Lower lobe of right lung (tissue), 2 donors: ENCODE results near the gene KIF3A. TPM values are rescaled to one million over a fixed set of nuclear protein-coding genes. Genes with fewer than 3 reads are reported as not detected.

ENCODE experiments used
- ATAC-seq, 2 donors: fragments of 200-7000 bp; cut with Tn5 transposase; one replicate each; pipeline ENCODE4 v1.9.1; 2020 to 2022; ENCODE audit warnings: mild to moderate bottlenecking in 2 of 2, moderate library complexity in 2 of 2
- DNase-seq: peaks from one replicate; pipeline ENCODE4 v3.0.0-alpha.2; 2020
- H3K27ac ChIP-seq: fragments of 200-600 bp; one replicate; pipeline ENCODE4 v1.8.0; 2022
- H3K27me3 ChIP-seq: fragments of 200-600 bp; one replicate; pipeline ENCODE4 v1.8.0; 2022; ENCODE audit warnings: low read depth
- H3K36me3 ChIP-seq: fragments of 200-600 bp; one replicate; pipeline ENCODE4 v1.8.0; 2022; ENCODE audit warnings: mild to moderate bottlenecking
- H3K4me1 ChIP-seq: fragments of 200-600 bp; one replicate; pipeline ENCODE4 v1.8.0; 2022
- H3K4me3 ChIP-seq: fragments of 200-600 bp; one replicate; pipeline ENCODE4 v1.8.0; 2022; ENCODE audit warnings: mild to moderate bottlenecking
- H3K9me3 ChIP-seq: fragments of 200-600 bp; one replicate; pipeline ENCODE4 v1.8.0; 2022
- intact Hi-C: fragments of 100-400 bp; cut with DNase I; formaldehyde crosslinking; loops from one replicate; pipeline ENCODE4 v1.11.0; 2022
- total RNA-seq: library from RNA; stranded (reverse); fragmentation: NEBNext Ultra II Directional; extraction: Animal tissue kit (Norgen Biotek cat#: 25700); gene quantifications from one replicate; pipeline ENCODE4 v1.2.1, GENCODE V29; 2021
- TF ChIP-seq, protein P1 (sequence below): fragments of 200-600 bp; IDR thresholded peaks from one replicate; pipeline ENCODE4 v1.8.0; 2022; ENCODE audit warnings: antibody characterized with exemption, mild to moderate bottlenecking
- donor health status: DM: no; HTN: yes; CAD: no; lungs with severe emphysema.

Gene KIF3A
- total RNA-seq, 1 donor from 2014 or later: 10.8 TPM

DNA sequence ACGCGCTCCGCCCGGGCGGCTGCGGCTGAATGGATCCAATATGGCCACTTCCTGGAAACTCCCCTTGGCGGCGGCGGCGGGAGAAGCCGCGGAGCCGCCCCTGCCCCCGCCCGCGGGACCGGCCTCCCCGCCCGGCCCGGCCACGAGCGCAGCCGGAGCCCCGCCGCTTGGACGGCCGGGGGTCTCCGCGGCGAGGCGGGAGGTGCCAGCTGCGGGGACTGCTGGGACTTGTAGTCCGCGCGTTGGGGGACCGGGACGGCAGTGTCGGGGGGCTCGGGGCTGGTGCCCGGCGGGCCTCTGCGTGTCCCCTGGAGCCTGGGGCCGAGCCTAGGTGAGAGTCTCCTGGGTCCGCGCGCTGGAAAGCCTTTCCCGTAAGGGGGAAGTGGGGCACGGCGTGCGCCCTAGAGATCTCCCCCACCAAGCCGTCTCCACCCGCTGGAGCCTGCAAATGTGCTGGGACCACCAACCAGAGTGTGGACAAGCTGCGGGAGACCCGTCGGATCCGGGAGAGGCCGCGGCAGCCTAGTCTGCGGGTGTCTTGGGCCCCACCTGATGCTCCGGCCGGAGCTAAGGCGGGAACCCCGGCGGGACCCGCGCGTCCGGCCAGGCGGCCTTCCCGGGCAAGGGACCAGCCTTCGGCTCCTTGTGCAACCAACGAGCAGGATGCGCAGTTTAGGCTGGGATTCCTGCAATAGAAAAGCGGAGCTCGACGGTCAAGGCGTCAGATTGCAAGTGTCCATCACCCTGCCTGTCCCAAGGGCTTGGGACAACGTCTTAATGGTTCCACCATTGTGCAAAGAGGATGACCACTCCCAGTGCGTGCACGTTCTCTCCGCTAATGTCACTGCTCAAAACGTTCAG lies 40.1 kb upstream of the KIF3A start, which contains the start of gene SEPTIN8:
TSS of gene SEPTIN8 (minus strand) at position 31 of the 861 bp plus-strand sequence. CDS start 102 bp downstream, outside the sequence.
- intact Hi-C loops: no loop called here
- DNase-seq: peak; percentile 59
- Histone ChIP-seq H3K27me3 (no peaks in the 10 kb centered on the region), H3K4me3 (peak within 1 kb of the TSS; percentile 94), H3K36me3 (no peaks in the 10 kb centered on the region), H3K9me3 (no peaks in the 10 kb centered on the region), H3K4me1 (peaks cover 24% of the 10 kb centered on the region), H3K27ac (peak within 1 kb of the TSS; percentile 88)
- peak; percentile 70 to 81 for ATAC-seq
- TF ChIP-seq, protein P1, sequence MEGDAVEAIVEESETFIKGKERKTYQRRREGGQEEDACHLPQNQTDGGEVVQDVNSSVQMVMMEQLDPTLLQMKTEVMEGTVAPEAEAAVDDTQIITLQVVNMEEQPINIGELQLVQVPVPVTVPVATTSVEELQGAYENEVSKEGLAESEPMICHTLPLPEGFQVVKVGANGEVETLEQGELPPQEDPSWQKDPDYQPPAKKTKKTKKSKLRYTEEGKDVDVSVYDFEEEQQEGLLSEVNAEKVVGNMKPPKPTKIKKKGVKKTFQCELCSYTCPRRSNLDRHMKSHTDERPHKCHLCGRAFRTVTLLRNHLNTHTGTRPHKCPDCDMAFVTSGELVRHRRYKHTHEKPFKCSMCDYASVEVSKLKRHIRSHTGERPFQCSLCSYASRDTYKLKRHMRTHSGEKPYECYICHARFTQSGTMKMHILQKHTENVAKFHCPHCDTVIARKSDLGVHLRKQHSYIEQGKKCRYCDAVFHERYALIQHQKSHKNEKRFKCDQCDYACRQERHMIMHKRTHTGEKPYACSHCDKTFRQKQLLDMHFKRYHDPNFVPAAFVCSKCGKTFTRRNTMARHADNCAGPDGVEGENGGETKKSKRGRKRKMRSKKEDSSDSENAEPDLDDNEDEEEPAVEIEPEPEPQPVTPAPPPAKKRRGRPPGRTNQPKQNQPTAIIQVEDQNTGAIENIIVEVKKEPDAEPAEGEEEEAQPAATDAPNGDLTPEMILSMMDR: no peak

DNA sequence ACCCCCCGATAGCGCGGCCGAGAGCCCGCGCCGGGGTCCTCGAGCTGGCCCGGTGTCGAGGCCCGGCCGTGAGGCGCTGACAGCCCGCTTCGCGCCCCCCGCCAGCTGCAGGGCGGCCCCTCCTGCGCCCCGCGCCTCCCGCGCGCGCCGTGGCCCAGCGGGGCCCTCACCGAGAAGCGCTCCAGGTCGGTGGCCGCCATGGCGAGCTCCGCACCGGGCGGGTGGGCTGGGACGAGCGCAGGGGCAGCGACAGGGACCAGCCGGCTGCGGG lies 39.5 kb upstream of the KIF3A start:
- DNase-seq: no peak
- H3K27me3 ChIP-seq: no peaks in the 10 kb centered on the region
- peak overlapping the region; percentile 88 for H3K27ac ChIP-seq

DNA sequence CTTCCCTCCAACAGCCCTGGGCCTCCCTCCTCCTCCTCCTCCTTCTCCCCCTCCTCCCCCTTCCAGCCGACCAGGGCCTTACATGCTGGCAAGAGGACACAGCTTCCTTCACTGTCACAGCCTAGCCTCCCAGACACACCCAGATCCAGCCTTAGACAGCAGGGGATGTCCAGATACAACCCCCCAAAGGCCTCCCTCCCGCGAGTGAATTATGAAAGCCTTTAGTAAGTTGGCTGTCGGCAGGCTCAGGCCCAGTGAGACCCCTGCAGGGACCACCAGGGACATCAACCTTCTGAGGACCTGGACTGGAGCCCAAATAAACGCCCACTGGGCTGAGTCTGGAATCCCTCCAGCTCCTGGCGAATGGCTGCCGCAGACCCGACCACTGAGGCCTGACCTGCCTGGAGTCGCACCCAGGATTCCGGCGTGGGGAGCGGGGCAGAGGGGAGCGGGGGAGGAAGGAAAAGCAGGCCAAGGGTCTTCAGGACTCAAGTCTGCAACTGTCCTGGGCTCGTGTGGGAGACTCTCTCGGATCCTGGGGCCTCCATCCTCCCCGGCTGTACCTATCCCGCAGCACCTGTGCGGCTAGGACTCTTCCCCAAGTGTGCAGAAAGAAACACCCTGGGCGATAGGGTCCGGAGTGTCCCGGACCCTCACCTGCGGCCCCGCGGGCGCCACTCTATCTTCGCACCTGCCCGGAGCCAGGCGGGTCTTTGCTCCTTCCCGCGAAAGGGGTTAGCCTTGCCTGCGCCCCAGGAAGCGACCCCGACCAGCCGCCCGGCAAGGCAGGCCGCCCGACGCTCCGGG lies 39.0 kb upstream of the KIF3A start:
- Histone ChIP-seq H3K27me3 (no peaks in the 10 kb centered on the region), H3K27ac (peak overlapping the region; percentile 88), H3K9me3 (no peaks in the 10 kb centered on the region), H3K36me3 (no peaks in the 10 kb centered on the region), H3K4me1 (peaks cover 30% of the 10 kb centered on the region), H3K4me3 (peak overlapping the region; percentile 94)
- ATAC-seq (peak; percentile 43 to 45), DNase-seq (no peak)
- intact Hi-C loops: no loop called here
- TF ChIP-seq, protein P1: no peak

More for the DNA sequence above, 39.5 kb upstream of the KIF3A start:
- intact Hi-C loops: no loop called here
- Histone ChIP-seq H3K36me3 (no peaks in the 10 kb centered on the region), H3K4me3 (peak overlapping the region; percentile 94), H3K4me1 (peaks cover 24% of the 10 kb centered on the region), H3K9me3 (no peaks in the 10 kb centered on the region)
- TF ChIP-seq, protein P1: no peak
- peak; percentile 5 to 30 for ATAC-seq

DNA sequence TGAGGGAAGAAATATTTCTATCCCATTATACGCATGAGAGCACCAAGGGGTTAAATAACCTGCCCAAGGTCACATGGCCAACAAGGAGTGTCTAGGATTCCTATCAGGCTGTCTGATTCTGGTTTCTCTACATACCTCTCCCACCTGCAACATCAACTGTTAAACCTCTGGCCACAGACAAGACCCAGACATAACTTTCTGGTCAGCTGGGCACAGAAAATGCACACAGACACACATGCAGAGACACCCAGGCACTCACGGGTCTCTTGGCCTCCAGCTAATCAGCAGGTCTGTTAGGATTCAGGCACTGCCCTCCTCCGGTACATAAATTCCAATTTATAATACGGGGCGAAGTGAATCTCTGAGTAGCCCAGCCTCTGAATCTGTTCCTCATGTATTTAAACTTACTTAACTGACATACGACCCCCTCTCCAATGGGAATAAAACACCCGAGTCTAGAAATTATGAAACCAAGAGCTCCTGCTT lies 38.2 kb upstream of the KIF3A start:
- ATAC-seq (peak in 1 of 2 donors; percentile 11), DNase-seq (no peak)
- H3K4me3 ChIP-seq: peak overlapping the region; percentile 94
- peaks cover 38% of the 10 kb centered on the region for H3K4me1 ChIP-seq
- H3K36me3 ChIP-seq: no peaks in the 10 kb centered on the region
- peak overlapping the region; percentile 88 for H3K27ac ChIP-seq
- TF ChIP-seq, protein P1: no peak
- H3K9me3 ChIP-seq: no peaks in the 10 kb centered on the region
- H3K27me3 ChIP-seq: no peaks in the 10 kb centered on the region
- intact Hi-C loops: no loop called here

DNA sequence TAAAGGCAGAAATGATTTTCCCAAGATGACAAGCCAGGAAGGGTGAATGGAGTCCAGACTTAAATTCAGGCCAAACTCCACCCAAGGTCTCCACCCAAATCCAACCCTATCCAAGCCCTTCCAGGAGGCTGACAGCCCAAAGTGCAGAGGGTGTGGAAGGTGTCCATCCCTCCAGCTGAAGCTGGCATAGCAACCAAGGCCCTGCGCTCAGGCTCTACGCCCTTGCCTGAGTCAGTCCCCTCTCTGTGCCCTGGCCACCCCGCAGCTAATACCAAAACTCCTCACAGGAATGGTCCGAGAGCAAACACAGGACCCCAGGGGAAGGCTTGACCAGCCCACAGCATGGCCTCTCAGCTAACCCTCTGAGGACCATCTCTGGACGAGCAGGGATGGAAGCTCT lies 37.5 kb upstream of the KIF3A start:
- peaks cover 41% of the 10 kb centered on the region for H3K4me1 ChIP-seq
- intact Hi-C loops: no loop called here
- no peak for DNase-seq

More for the DNA sequence above, 37.5 kb upstream of the KIF3A start:
- no peak for ATAC-seq
- TF ChIP-seq, protein P1: no peak
- no peaks in the 10 kb centered on the region for H3K9me3 ChIP-seq
- H3K4me3 ChIP-seq: no peak overlapping the region
- no peaks in the 10 kb centered on the region for H3K36me3 ChIP-seq
- peak overlapping the region; percentile 16 for H3K27ac ChIP-seq
- no peaks in the 10 kb centered on the region for H3K27me3 ChIP-seq
